K562 (cell line): ENCODE results near the gene CAMK1D. TPM values are rescaled to one million over a fixed set of nuclear protein-coding genes. Genes with fewer than 3 reads are reported as not detected.

Source experiments
- ATAC-seq: fragments of 200-7000 bp; cut with Tn5 transposase; 3 replicates; pipeline ENCODE4 v1.9.1; 2020; ENCODE audit warnings: moderate library complexity
- BruUV-seq: library from RNA; stranded (reverse); fragments of 400-500 nt; replicated peaks from 2 replicates; lab custom pipeline; 2021; lab: Mats Ljungman, UMichigan
- CTCF ChIA-PET: fragments of 300-600 bp; formaldehyde crosslinking; extraction: SDS; loops from one replicate; lab custom pipeline; 2021; ENCODE audit warnings: low intra/inter-chr PET ratio; lab: Yijun Ruan, JAX
- POLR2A ChIA-PET: fragments of 300-600, 350-650 bp; sonication (Branson Sonifier 250); formaldehyde crosslinking; extraction: SDS; loops from one replicate; lab custom pipeline; 2021; ENCODE audit warnings: antibody characterized with exemption, inconsistent platforms; lab: Yijun Ruan, JAX
- DNase-seq, 4 experiments: peaks; one replicate each; pipeline versions ENCODE4 v3.0.0 to v3.0.0-alpha.2; 2011 to 2018; ENCODE audit warnings: low spot score in 3 of 4, mixed read lengths in 3 of 4; ENCODE audit errors: extremely low read depth in 1 of 4
- FAIRE-seq: peaks from 2 replicates; lab custom pipeline; 2011; peaks lifted over from hg19 to GRCh38; lab: Jason Lieb, UNC
- H2AFZ ChIP-seq: 2 replicates; pipeline ENCODE4 v1.6.0; 2011; ENCODE audit warnings: low read depth, low read length, control low read depth, inconsistent platforms
- H3K27ac ChIP-seq: fragments of 200-600 bp; 3 replicates; pipeline ENCODE4 v1.8.0; 2011; ENCODE audit warnings: low read depth, mild to moderate bottlenecking, control low read depth, inconsistent platforms, low read length, moderate library complexity, mixed read lengths; ENCODE audit errors: extremely low read depth
- H3K27me3 ChIP-seq, 2 experiments: fragments of 300-600 bp in 1 of 2; 2 replicates in 1 of 2; 3 replicates in 1 of 2; pipeline versions ENCODE4 v1.6.0 to v1.8.0; 2011; ENCODE audit warnings: inconsistent platforms in 2 of 2, low read length in 2 of 2, mild to moderate bottlenecking in 1 of 2, mixed read lengths in 1 of 2, moderate library complexity in 1 of 2; ENCODE audit not compliant: control insufficient read depth in 2 of 2, insufficient read depth in 2 of 2
- H3K36me3 ChIP-seq: fragments of 300-600 bp; 3 replicates; pipeline ENCODE4 v1.8.0; 2011; ENCODE audit warnings: mild to moderate bottlenecking, low read length, inconsistent platforms; ENCODE audit not compliant: control insufficient read depth, insufficient read depth
- H3K4me1 ChIP-seq, 2 experiments: fragments of 200-600 bp in 1 of 2; replicated peaks in 1 of 2; 2 replicates in 1 of 2; 3 replicates in 1 of 2; pipeline versions ENCODE4 v1.5.1 to v1.8.0; 2011; ENCODE audit warnings: inconsistent platforms in 2 of 2, low read length in 2 of 2, mild to moderate bottlenecking in 1 of 2, mixed read lengths in 1 of 2, moderate library complexity in 1 of 2; ENCODE audit not compliant: control insufficient read depth in 2 of 2, insufficient read depth in 2 of 2
- H3K4me2 ChIP-seq: 2 replicates; pipeline ENCODE4 v1.6.1; 2011; ENCODE audit warnings: low read length, control low read depth, inconsistent platforms, mixed read lengths; ENCODE audit not compliant: insufficient read depth
- H3K4me3 ChIP-seq: fragments of 200-600 bp; sonication (generic), shearing (Covaris generic); 2 replicates; pipeline ENCODE4 v1.5.1; 2016; ENCODE audit warnings: control low read depth, inconsistent platforms
- H3K79me2 ChIP-seq: fragments of 200-600 bp; 3 replicates; pipeline ENCODE4 v1.8.0; 2011; ENCODE audit warnings: low read length, inconsistent platforms; ENCODE audit not compliant: control insufficient read depth, insufficient read depth
- H3K9ac ChIP-seq, 2 experiments: 2 replicates each; pipeline versions ENCODE4 v1.6.0 to v1.6.1; 2011; ENCODE audit warnings: low read depth in 2 of 2, low read length in 2 of 2, control low read depth in 1 of 2, inconsistent platforms in 1 of 2, mild to moderate bottlenecking in 1 of 2, mixed read lengths in 1 of 2; ENCODE audit not compliant: insufficient read depth in 1 of 2
- H3K9me1 ChIP-seq: one replicate; pipeline ENCODE4 v1.6.0; 2011; ENCODE audit warnings: inconsistent platforms, mild to moderate bottlenecking, low read length, moderate library complexity; ENCODE audit not compliant: control insufficient read depth, insufficient read depth
- H3K9me3 ChIP-seq: replicated peaks from 2 replicates; pipeline ENCODE4 v1.5.1; 2011; ENCODE audit warnings: low read depth, low read length, inconsistent platforms; ENCODE audit not compliant: control insufficient read depth, insufficient read depth
- H4K20me1 ChIP-seq: replicated peaks from 2 replicates; pipeline ENCODE4 v1.6.1; 2011; ENCODE audit warnings: low read length, inconsistent platforms, mixed read lengths; ENCODE audit not compliant: control insufficient read depth, insufficient read depth
- CREB3L1 ChIP-seq: fragments of 450-650 bp; IDR thresholded peaks from 2 replicates; pipeline ENCODE4 v1.6.1; 2014; ENCODE audit warnings: low read depth, mild to moderate bottlenecking, moderate library complexity, borderline replicate concordance
- EHMT2 ChIP-seq: fragments of 450-650 bp; IDR thresholded peaks from 2 replicates; pipeline ENCODE4 v1.6.1; 2018; ENCODE audit warnings: antibody characterized with exemption
- ILF3 ChIP-seq: fragments of 450-650 bp; IDR thresholded peaks from 2 replicates; pipeline ENCODE4 v1.6.1; 2018; ENCODE audit warnings: antibody characterized with exemption, mild to moderate bottlenecking, moderate library complexity, borderline replicate concordance
- KHSRP ChIP-seq: fragments of 450-650 bp; IDR thresholded peaks from 2 replicates; pipeline ENCODE4 v1.6.1; 2017
- POLR3G ChIP-seq: IDR thresholded peaks from 2 replicates; pipeline ENCODE4 v1.6.1; 2011; ENCODE audit not compliant: insufficient read length, insufficient replicate concordance; ENCODE audit errors: extremely low read depth
- RERE ChIP-seq: sonication (generic); formaldehyde crosslinking; IDR thresholded peaks from 2 replicates; pipeline ENCODE4 v1.8.0; 2023; ENCODE audit warnings: missing genetic modification reagents, mild to moderate bottlenecking, borderline replicate concordance
- TAF15 ChIP-seq: fragments of 200-400 bp; formaldehyde crosslinking; IDR thresholded peaks from 2 replicates; pipeline ENCODE4 v1.6.1; 2017; ENCODE audit warnings: mild to moderate bottlenecking, low read depth, low read length, moderate library complexity
- TSHZ1 ChIP-seq: fragments of 250-450 bp; sonication (Bioruptor Pico); IDR thresholded peaks from 2 replicates; pipeline ENCODE4 v1.4.0; 2020; ENCODE audit warnings: mild to moderate bottlenecking, moderate library complexity
- ZNF175 ChIP-seq: fragments of 200-800 bp; sonication (Bioruptor generic); IDR thresholded peaks from 2 replicates; pipeline ENCODE4 v1.6.1; 2016; ENCODE audit warnings: low read depth, mild to moderate bottlenecking, missing genetic modification characterization, missing compliant biosample characterization
- ZNF384 ChIP-seq: IDR thresholded peaks from 2 replicates; pipeline ENCODE4 v1.6.1; 2012; ENCODE audit warnings: low read depth, low read length, improper control_type of control experiment
- ZNF507 ChIP-seq: conservative IDR thresholded peaks from 2 replicates; pipeline ENCODE4 v1.6.1; 2017; ENCODE audit warnings: missing genetic modification characterization, missing compliant biosample characterization
- ZSCAN32 ChIP-seq: fragments of 450-650 bp; formaldehyde crosslinking; IDR thresholded peaks from 2 replicates; pipeline ENCODE4 v1.4.0; 2020; ENCODE audit warnings: mild to moderate bottlenecking, moderate library complexity
- WGBS: fragments of 100-300 bp; shearing (Covaris generic); methylation state at CpG from one replicate; pipeline ENCODE4 v1.1.6; 2016; ENCODE audit warnings: low coverage, mixed read lengths; ENCODE audit not compliant: insufficient coverage; ENCODE audit errors: missing lambda C conversion rate; 5-methylcytosine and 5-hydroxymethylcytosine counted together
- in situ Hi-C: fragments of 300-500 bp; cut with MboI; formaldehyde crosslinking; loops from 4 replicates; pipeline ENCODE4 v1.15.0; 2018; ENCODE audit warnings: inconsistent platforms, mixed read lengths
- intact Hi-C: fragments of 100-400 bp; cut with micrococcal nuclease; formaldehyde crosslinking; loops from 2 replicates; pipeline ENCODE4 v1.14.2; 2022
- polyA plus RNA-seq, 8 experiments: library from polyadenylated mRNA; depleted of rRNA in 4 of 8; stranded (reverse) in 5 of 8; unstranded in 3 of 8; fragments of >200 nt; fragmentation: Nextera tagmentation in 2 of 8; fragmentation: Illumina TruSeq in 1 of 8; extraction: Ambion mirVana in 2 of 8; extraction: Trizol in 1 of 8; gene quantifications; 2 replicates each; pipeline versions ENCODE4 v1.2.1 to v1.2.3, GENCODE V29; 2011 to 2014; ENCODE audit warnings: inconsistent platforms in 1 of 8, missing spikeins in 1 of 8
- total RNA-seq, 7 experiments: library from RNA; depleted of rRNA in 6 of 7; stranded (reverse); fragments of >200 nt in 6 of 7; fragmentation: Illumina TruSeq in 2 of 7; extraction: Trizol in 2 of 7; gene quantifications; 2 replicates each; pipeline versions ENCODE4 v1.2.1 to v1.2.3, GENCODE V29; 2011 to 2021; ENCODE audit warnings: low replicate concordance in 1 of 7

Gene CAMK1D
- total and polyA plus RNA-seq, 9 of the 15 experiments (the other 6 are each of a cell fraction or from before 2014, with no cell fraction given), result 0.12 to 0.24 (median 0.20) TPM; not detected in 5

GRCh38 chr10:12659706-12660105 lies 310.4 kb downstream of the CAMK1D start (continued):
- TF ChIP-seq RERE (CRISPR knock-in tag) (no peak), ZNF175 (no peak), ZNF507 (tag) (no peak), POLR3G (no peak)

- 6% methylated on average over 3 of the region's 3 CpGs for WGBS
- Histone ChIP-seq H3K4me1 (no peaks in the 10 kb centered on the region), H3K27ac (no peak overlapping the region), H3K9me1 (no peaks in the 10 kb centered on the region), H3K4me3 (no peak overlapping the region), H3K79me2 (no peaks in the 10 kb centered on the region), H3K4me2 (no peak overlapping the region), H2AFZ (no peak overlapping the region), H3K9me3 (no peaks in the 10 kb centered on the region), H3K36me3 (no peaks in the 10 kb centered on the region), H4K20me1 (no peaks in the 10 kb centered on the region), H3K9ac (no peak overlapping the region), H3K27me3 (peaks cover 2 to 7% of the 10 kb centered on the region in 2 experiments; a peak in 2 of 5 replicates)
- no peak for ATAC-seq
- in situ Hi-C loops, result no loop called here
- CTCF ChIA-PET, result no interaction called here
- POLR2A ChIA-PET, result no interaction called here
- no peak for DNase-seq
- TF ChIP-seq ZSCAN32 (CRISPR knock-in tag), result no peak
- no peak for TF ChIP-seq TSHZ1 (CRISPR knock-in tag)
- no peak for TF ChIP-seq KHSRP
- no peak for TF ChIP-seq TAF15
- no peak for TF ChIP-seq ZNF384
- TF ChIP-seq EHMT2, result no peak
- no peak for TF ChIP-seq ILF3
- no peak for TF ChIP-seq CREB3L1
- BruUV-seq, result no TSS peak
- intact Hi-C loops, result no loop called here
- no peak for FAIRE-seq
Observed at GRCh38 chr10:12660812-12661211, 311.5 kb downstream of the CAMK1D start.
